ENCODE measurements around the gene EVX2.

The EVX2 gene

GRCh38 chr2:176066645-176067588, 16.8 kb downstream of the EVX2 start:
- DNase-seq (ENCODE audit: low read depth in 2 of 2, low spot score in 1 of 2) = no peak

DNA sequence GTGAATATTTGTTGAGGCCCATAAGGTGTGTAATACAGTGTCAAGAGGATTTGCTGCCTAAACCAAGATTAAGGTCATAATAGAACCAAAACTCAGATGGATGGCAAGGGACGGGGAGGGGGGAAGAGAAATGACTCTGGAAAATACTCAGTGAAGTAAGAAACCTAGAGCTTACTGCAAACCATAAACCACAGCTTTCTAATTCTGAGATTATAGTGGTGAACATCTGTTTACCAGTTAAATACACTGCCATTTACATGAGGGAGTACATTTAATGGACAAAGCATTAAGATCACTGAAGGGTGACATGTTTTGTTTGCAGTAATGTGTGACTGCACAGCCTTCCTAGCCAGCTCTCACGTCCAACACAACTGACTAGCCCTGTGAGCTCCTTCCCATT, 19.8 kb downstream of the EVX2 start:
- DNase-seq (ENCODE audit: low read depth in 2 of 2, low spot score in 1 of 2) = no peak

DNA sequence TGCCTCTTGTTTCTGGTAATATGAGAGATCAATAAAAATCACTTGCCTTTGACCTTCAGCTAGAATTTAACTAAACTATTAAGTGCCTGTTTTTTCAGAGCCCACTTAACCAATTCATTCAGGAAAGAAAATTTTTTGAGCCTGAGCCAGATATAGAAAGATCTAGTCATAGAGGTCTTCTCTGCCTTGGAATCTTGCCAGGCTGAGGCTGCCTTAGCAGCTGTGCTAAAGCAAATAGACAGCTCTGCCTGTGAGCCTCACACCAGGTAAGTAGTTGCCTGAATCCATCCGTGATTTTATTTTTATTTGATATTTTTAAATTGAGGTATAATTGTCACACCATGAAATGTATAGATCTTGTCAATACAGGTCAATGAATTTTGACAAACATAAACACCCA, 27.4 kb downstream of the EVX2 start:
- no peak for DNase-seq (ENCODE audit: low read depth in 2 of 2, low spot score in 1 of 2)

GRCh38 chr2:176039375-176039774, 44.4 kb downstream of the EVX2 start:
- no peak for DNase-seq (ENCODE audit: low read depth in 2 of 2, low spot score in 1 of 2)

GRCh38 chr2:176038694-176039093, 45.1 kb downstream of the EVX2 start:
- no peak for DNase-seq (ENCODE audit: low read depth in 2 of 2, low spot score in 1 of 2)

DNA sequence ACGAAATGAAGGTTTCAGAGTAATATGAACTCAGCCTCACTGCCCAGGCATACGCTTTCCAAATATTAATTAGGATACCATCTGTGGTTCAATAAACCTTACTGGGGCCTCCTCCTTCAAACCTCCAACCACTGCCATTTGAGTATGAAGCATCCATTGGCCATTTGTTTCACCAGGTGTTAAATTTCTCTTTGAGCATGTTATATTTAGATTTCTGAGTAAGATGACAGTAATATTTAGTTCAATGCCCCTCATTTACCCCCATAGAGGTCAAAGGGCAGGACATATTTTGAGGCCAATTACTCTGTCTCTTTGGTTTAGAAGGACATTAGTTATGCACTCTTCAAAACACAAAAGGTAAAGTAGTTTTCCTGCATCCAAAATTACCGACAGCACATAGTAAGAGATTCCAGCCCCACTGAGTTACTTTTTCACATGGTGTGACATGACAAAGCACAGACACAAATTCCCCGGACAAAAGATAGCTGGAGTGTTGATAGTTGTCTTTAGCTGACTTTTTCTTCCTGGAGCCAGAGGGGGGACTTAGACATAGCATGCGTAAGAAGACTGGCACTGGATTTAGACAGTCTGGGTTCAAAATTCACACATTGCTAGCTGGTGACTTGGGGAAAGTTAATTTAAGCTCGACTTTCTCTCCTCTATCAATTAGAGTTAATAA, 48.6 kb downstream of the EVX2 start:
- DNase-seq (ENCODE audit: low read depth in 2 of 2, low spot score in 1 of 2) = no peak

- no peak for DNase-seq (ENCODE audit: low read depth in 2 of 2, low spot score in 1 of 2)
Observed at GRCh38 chr2:176027806-176028205, 56.0 kb downstream of the EVX2 start.

Data from stimulated activated CD8-positive, alpha-beta memory T cell treated with anti-CD3 and anti-CD28 coated beads, Interleukin-4, amount 100 ng/mL, for 4 hours (primary cell).